Daoy (cell line): ENCODE data around the gene PARVB. TPM values are rescaled to one million over a fixed set of nuclear protein-coding genes. Genes with fewer than 3 reads are reported as not detected.

Experiments used
- DNase-seq: peaks from one replicate; pipeline ENCODE4 v3.0.0-alpha.2; 2015; ENCODE audit warnings: low read depth
- total RNA-seq: library from RNA; depleted of rRNA; stranded (reverse); fragments of >200 nt; shearing (Covaris generic); gene quantifications from 2 replicates; pipeline ENCODE4 v1.2.3, GENCODE V29; 2014; rRNA removed

Gene PARVB, protein sequence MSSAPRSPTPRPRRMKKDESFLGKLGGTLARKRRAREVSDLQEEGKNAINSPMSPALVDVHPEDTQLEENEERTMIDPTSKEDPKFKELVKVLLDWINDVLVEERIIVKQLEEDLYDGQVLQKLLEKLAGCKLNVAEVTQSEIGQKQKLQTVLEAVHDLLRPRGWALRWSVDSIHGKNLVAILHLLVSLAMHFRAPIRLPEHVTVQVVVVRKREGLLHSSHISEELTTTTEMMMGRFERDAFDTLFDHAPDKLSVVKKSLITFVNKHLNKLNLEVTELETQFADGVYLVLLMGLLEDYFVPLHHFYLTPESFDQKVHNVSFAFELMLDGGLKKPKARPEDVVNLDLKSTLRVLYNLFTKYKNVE
- 29.7 and 63.5 TPM in 2 replicates for total RNA-seq

GRCh38 chr22:44024288-44024921, at the start of gene PARVB:
Gene PARVB, plus strand, starts transcription at chr22:44024302. Its CDS starts 38 bp downstream, at chr22:44024340.
- DNase-seq: peak; percentile 43

DNA sequence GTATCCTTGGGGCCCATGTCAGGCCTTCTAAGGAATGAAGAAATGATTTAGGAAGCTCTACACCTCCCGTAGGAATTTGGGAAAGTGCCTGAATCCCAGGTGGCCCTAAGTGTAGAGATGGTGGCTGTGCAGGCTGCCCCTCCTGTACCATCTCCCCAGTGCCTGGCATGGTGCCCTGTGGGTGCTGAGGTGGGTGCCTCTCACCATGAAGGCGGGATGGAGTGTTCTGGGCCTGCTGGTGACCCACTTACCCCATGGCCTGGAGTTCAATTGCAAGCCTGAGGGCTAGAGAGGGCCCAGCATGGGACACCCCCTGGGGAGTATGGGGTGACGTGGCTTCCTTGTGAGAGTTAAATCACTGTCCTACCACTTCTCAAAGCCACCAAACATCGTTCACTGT, 49.1 kb upstream of the PARVB start:
- DNase-seq: no peak

GRCh38 chr22:43976861-43977795, 47.0 kb upstream of the PARVB start:
- DNase-seq: no peak

DNA sequence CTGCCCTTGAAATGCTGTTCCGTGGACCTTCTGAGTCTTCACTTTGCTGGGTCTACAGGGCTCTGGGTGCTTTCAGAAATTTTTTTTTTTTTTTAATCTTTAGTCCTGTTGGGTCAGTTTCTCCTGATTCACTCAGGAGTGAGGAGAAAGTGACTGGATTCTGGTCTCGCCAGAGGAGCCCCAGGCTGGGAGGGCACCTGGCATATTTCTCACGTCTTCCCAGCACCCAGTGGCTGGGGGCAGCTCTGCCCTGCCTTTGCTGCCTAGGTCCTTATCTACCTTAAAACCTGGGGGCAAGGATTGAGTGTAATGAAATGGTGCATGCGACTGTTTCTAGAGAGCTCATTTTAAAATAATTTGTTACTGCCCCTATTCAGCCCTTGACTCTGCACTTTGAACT, 45.5 kb upstream of the PARVB start:
- DNase-seq: no peak

DNA sequence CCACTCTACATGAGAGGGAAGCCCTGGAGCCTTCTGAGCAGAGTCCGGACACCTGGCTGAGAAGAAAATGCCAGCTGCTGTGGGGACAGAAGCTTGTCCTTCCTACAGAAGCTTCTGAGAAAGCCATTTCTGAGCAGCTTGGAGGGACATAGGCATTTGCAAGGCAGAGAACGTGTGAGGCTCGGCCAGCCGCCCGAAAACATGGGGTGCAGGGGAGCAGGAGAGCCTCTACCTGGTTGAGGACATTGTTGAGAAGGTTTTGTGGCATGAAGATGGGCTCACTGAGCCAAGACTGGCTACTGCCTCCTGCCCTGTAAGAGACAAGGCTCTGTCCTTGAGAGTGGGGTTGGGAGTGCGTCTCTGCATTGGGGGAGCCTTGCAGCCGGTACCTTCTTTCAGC, 43.5 kb upstream of the PARVB start:
- DNase-seq: no peak

- DNase-seq: no peak
Measured at GRCh38 chr22:43980996-43981395, 43.1 kb upstream of the PARVB start.

- no peak for DNase-seq
Measured at GRCh38 chr22:43983808-43984207, 40.3 kb upstream of the PARVB start.

DNA sequence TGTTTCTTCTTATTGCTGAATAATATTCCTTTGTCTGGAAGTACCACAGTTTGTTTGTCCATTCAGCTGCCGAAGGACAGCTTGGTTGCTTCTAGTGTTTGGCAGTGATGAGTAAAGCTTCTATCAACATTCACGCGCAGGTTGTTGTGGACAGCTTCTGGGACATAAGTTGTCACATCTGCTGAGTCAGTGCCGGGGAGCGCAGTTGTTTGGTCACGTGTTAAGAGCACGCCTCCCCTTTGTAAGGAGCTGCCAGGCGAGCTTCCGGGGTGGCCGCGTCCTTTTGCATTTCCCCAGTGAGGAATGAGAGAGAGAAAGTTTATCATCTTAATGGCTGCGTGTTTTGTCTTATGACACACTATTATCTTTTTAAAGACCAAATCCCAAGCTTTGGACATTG, 38.6 kb upstream of the PARVB start:
- DNase-seq: no peak

GRCh38 chr22:43988116-43988820, 35.8 kb upstream of the PARVB start:
- no peak for DNase-seq

GRCh38 chr22:43988960-43989359, 35.1 kb upstream of the PARVB start:
- DNase-seq: no peak

GRCh38 chr22:43990044-43990443, 34.1 kb upstream of the PARVB start:
- no peak for DNase-seq

- DNase-seq: no peak
Measured at GRCh38 chr22:43991316-43992020, 32.6 kb upstream of the PARVB start.

- peak; percentile 51 for DNase-seq
Measured at GRCh38 chr22:43992331-43992821, 31.7 kb upstream of the PARVB start.

DNA sequence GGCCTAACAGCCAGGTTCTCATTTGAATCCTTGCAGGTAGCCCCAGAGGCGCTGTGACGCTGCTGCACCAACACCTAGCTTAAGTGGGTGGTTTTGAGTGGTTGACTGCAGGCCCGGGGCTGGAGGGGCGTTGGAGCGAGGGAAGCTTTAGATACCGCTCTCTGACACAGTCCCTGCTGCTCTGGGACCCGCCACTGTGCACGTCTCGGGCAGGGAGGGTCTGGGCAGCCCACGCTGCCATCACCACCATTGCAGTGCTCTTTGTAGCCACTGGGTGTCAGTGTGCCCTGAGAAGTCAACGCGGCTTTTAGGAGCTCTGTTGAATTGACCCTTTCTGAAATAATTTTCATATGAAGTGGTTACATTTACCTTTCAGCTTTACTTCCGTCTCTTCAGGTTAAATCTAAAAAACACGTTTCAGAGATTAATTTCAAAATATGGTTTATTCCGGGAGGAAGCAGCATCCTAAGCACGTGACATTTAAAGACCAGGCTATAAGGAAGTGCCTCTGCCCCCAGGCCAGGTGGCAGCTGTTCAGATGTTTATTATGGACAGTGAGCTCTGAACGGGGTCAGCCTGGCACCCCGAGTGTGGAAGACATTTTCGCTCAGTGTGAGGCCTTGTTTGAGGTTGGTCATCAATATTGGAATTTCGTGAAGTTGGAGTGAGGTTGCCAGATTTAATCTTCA, 30.9 kb upstream of the PARVB start:
- peak; percentile 52 for DNase-seq

GRCh38 chr22:43994006-43994405, 30.1 kb upstream of the PARVB start:
- DNase-seq: no peak

- no peak for DNase-seq
Measured at GRCh38 chr22:43994416-43994815, 29.7 kb upstream of the PARVB start.

GRCh38 chr22:43995057-43995685, 28.9 kb upstream of the PARVB start:
- no peak for DNase-seq

DNA sequence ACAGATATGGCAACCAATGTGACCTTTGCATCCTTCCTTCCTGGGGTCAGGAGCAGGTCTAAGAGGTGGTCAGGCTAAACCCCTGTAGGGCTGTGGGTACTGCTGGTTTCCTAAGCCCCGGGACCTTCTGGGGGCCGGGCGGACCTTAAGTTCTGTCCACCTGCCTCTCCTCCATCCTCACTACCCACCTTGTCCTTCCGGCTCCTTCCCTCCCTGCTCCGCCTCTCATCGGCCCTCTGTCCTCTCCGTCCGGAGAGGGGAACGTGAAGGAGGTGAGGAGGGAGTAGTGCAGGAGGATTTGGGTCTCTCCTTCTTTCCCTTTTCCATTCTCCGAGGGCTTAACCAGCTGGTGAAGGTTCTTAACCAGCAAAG, 28.3 kb upstream of the PARVB start:
- no peak for DNase-seq

DNA sequence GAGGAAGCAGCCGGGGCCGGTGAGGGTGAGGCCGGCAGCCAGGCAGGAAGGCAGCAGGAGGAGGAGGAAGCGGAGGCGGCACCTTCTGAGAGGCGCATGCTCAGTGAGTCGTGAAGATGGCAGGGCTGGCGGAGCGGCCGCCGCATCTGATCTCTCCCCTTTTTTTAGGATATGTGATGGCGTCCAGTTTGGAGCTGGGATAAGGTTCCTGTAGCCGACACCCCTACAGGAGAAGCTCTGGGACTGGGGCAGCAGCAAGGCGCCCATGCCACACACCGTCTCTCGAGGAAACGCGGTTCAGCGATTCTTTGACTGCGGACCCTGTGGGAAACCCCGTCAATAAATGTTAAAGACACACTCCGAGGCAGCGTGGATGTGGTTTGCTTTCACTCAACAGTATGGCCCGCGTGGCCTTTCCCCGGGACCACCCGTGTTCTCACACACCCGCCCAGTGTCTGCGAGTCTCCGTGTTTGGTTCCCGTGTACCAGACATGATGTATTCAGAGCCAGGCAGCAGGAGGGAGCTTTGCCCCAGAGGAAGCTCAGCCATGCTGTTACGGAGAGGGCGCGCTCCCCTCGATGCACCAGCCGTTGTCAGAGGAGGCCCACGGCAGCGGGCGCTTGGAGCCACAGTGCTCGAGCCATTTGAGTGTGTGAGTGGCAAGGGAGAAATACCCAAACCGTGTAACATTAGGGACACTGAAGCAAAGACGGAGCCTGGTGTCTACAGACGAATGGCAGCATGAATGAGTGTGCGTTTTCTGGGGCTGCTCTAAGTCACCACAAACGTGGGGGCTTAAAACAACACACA, 27.7 kb upstream of the PARVB start:
- no peak for DNase-seq
